Activated naive CD8-positive, alpha-beta T cell treated with anti-CD3 and anti-CD28 coated beads, Interleukin-2, amount 50 U/mL, for 16 hours (primary cell): ENCODE measurements around the gene TCF19.
"Not testable (repeated sequence)": the region's sequence is repeated elsewhere in the genome, so short reads cannot be mapped to it uniquely, and the experiment has no call there.

Source experiments
- DNase-seq: peaks from one replicate; pipeline ENCODE4 v3.0.0-alpha.2; 2020; ENCODE audit warnings: low read depth, low spot score

Gene TCF19

DNA sequence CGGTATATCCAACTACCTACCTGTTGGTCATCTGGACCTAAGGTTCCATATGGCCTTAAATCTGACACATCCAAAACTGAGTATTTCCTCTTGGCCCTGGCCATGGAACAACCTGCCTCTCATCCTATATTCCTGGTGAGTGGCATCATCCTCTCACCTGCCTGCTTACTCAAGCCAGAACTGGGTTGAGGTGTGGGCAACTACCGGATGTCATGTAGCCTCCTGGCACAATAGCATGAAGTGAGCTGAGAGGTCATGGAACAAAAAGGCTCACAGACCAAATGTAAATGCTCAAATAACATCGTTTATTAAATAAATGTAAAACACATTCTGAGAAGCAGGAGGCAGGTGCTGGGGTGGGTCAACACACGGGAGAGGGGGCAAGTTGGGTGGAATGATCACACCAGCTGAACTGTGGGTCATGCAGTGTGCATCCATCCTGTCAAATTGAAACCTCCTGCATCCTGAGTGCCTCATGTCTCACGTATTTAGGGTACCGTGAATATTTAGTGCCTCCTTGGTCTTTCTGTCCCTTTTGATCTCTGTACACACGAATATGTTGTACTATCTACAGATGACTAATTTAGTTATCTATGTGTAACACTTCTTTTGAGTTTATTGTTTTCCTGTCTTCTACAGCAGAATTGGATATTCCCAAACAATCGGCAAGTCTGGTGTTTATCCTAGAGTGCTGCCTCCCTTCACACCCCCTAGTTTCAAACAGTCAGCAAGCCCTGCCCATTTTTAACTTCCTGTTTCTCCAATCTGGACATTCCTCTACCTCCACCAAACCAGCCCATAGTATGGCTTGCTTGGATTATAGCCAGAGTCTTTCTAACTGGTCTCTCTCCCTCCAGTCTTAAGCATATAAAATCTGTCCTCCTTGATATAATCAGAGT, 20.0 kb downstream of the TCF19 start:
- no peak for DNase-seq

DNA sequence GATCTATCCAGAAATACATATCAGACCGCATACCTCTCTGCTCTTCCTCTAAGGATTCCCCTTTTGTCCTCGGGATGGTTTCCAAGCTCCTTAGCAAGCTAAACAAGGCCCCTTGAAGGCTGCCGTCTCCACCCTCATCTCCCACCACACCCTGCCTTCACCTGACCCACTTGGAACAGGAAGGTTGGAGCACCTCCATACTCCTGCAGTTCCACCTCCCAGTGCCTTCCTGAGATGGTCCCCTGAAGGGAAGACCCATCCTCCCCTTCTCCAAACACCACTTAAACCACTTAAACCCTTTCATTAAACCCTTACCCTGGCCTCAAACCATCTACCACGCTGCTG, 20.6 kb downstream of the TCF19 start:
- DNase-seq = no peak

DNA sequence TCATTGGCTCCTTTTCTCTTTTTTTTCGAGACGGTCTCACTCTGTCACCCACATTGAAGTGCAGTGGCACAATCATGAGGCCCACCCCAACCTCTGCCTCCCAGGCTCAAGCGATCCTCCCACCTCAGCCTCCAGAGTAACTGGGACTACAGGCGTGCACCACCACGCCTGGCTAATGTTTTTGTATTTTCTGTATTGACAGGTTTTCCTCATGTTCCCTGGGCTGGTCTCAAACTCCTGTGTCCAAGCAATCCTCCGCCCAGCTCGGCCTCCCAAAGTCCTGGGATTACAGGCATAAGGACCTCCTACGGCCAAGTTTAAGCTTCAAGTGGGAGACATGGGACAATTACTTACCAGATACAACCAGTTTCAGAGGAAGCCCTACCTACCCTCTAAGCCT, 21.5 kb downstream of the TCF19 start:
- DNase-seq = no peak

DNA sequence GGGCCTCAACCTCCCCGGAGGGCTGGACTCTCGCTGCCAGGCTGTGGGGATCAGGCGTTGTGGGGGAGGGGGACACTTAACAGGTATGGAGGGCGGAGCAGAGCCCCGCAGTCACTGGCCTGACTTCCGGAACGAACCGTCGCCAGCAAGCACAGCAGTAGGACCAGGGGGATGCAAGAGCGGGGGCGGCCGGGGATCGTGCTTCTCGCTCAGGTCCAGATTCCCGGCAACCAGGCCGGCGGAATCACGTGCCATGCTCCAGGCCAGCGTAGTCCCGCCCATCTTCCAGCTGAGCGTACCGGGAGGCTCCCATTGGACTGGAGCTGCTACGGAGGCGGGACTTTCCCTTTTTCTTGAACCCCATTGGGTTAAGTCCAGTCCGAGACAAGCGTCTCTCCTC, 22.1 kb downstream of the TCF19 start:
- DNase-seq = peak; percentile 54

DNA sequence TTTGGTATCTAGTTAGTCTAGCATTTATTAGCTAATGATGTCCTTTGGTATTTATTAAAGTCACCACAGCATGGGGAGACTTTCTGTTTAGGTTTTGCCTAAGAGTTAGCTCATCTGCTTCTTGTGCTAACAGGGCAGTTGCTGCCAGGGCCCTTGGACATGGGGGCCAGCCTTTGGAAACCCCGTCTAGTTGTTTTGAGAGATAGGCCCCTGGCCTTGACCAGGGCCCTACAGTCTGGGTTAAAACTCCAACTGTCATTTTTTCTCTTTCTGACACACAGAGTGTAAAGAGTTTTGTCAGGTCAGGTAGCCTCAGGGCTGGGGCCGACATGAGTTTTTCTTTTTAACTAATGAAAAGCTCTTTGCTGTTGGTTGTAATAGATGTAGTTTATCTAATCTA, 24.9 kb downstream of the TCF19 start:
- DNase-seq = not testable (repeated sequence)

DNA sequence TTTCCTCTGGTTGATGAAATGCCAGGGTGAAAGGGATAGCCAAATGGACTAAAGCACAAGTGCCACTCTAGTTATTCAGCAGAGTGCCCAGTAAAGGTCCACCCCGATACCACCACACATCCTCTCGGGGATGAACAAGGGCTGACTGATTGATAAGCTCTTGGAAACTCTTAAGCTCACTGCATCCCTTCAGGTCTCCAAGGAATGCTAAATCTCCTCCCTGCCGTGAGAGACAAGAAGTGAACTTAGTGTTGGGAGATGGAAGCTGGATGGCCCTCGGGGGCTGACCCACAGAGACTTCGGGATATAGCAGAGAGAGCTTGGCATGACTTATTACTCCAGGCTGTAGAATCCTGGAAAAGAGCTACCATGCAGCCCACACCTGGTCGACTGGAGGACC, 25.5 kb downstream of the TCF19 start:
- not testable (repeated sequence) for DNase-seq

DNA sequence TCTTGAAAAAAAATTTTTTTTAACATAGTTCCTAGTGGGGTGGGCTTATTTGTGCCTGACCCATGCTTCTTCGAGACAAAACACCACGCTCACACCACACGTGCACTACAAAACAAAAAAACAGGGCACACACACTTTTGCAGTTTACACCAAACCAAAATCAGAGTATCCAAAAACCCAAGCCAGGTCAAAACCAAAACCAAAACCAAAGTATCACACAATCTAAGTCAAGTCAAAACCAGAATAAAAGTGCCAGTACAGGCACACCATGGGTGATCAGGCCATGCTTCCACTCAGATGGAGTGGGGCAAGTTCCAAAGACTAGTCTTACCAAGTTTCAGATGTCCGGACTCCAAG, 27.3 kb downstream of the TCF19 start:
- not testable (repeated sequence) for DNase-seq

DNA sequence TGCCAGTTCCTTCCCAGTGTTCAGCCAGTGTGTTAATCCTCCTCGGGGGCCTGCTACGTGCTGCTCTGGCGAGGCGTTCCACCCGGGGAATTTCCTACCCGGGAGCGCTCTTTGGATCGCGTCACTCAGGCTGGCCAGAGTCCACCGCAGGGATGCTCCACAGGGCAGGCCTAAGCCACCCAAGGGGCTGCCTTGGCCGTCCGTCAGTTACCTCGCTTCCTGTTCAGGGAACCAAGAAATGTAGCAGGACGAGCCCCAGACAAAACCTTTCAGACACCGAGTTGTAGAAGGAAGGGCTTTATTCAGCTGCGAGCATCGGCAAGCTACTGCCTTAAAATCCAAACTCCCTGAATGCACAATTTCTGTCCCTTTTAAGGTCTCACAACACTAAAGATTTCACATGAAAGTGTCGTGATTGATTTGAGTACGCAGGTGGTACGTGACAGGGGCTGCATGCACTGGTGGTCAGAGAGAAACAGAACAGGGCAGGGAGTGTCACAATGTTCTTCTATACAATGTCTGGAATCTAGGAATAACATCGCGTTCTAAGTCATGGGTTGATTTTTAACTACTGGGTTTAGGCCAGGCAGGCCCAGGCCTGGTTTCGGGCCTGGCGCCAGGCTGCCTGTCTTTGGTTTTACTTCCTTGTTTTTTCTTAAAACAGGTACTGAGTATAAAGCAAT, 27.8 kb downstream of the TCF19 start:
- no peak for DNase-seq

DNA sequence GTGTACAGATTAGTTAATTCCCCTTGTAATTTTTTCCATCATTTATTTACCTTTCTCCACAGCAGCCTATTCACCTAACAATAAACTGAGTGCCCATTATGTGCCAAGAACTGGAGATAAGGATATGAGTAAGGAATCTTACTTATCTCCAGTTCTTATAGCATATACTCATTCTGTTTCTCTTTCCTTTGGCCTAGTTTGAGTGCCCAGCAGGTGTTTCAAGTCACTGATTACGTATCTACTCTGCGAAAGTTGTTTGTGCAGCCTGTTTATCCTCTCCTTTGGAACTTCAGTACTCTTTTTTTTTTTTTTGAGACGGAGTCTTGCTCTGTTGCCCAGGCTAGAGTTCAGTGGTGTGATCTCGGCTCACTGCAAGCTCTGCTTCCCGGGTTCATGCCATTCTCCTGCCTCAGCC, 29.4 kb downstream of the TCF19 start:
- DNase-seq = no peak

DNA sequence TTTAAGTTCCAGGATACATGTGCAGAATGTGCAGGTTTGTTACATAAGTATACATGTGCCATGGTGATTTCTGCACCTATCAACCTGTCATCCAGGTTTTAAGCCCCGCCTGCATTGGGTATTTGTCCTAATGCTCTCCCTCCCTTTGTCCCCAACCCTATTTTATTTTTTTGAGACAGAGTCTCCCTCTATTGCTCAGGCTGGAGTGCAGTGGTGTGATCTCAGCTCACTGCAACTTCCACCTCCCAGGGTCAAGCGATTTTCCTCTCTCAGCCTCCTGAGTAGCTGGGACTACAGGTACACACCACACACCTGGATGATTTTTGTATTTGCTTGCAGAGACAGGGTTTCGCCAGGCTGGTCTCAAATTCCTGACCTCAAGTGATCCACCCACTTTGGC, 30.8 kb downstream of the TCF19 start:
- DNase-seq = not testable (repeated sequence)

DNA sequence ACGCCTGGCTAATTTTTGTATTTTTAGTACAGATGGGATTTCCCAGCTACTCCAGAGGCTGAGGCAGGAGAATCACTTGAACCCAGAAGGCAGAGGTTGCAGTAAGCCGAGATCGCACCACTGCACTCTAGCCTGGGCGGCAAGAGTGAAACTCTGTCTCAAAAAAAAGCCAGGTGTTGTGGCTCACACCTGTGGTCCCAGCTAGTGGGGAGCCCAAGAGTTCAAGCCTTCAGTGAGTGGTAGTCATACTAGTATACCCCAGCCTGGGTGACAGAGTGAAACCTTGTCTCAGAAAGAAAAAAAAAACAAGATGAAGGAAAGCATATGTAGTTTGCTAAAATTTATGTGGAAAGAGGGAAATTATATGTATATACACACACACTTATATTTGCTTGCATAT, 32.1 kb downstream of the TCF19 start:
- no peak for DNase-seq

DNA sequence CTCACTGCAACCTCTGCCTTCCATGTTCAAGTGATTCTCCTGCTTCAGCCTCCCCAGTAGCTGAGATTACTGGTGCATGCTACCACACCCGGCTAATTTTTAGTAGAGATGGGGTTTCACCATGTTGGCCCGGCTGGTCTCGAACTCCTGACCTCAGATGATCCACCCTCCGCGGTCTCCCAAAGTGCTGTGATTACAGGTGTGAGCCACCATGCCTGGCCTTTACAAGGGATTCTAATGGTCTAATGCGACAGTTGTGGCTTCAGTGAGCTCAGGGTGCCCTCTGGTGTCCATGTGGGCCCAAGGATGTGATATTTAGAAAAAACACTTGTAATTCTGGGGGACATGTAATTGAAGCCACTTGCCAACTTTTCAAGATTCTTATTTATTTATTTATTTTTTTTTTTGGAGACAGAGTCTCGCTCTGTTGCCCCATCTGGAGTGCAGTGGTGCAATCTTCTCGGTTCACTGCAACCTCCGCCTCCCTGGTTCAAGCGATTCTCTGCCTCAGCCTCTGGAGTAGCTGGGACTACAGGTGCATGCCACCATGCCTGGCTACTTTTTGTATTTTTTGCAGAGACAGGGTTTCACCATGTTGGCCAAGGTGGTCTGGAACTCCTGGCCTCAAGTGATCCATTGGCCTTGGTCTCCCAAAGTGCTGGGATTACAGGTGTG, 34.2 kb downstream of the TCF19 start:
- DNase-seq = peak; percentile 28

DNA sequence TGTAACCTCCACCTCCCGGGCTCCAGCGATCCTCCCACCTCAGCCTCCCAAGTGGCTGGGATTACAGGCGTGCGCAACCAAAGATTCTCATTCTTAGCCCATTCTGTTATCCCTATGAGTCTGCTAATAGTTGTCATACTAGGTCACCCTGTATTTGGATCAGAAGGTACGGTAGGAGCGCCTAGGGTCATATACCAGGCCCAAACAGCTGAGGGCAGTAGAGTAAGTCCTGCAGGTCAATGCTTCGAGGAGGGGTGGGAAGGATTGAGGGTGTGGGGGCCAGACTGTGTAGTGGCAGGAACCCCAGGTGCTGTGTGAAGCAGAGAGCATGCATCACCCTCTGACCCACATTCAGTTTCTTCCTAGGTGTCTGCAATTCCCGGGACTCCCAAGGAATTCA, 34.8 kb downstream of the TCF19 start:
- no peak for DNase-seq

DNA sequence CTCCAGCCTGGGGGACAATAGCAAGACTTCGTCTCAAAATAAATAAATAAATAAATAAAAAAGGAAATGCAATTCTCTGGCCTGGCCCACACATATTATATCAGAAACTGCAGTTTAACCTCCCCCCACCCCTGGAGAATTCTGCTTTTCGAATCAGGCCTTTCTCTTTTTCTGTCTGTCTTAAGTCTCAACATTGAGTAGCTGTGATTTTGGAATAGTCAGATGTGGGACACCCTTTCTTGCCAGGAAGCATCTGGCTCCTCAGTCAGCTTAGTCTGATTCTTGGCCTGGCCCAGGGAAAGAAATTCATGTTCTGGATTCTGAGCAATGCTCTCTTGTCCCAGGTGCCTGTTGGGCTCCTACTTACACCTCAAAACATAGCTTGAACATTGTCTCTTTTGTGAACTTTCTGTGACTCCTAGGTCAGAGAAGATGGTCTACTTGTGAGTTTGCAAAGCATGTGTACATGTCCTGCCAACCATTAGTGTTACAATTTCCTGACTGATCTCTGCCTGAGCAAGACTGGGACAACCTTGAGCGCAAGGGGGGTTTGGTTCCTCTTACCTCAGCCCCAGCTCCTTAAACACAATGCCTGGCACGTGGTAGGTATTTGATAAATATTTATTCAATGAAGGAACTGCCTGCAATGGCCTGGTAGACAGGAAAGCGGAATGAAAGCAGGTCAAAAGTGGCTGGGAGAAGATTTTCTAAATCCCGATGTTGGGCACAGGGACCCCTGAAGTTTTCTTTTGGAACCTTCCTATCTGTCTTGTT, 35.9 kb downstream of the TCF19 start:
- DNase-seq = no peak

DNA sequence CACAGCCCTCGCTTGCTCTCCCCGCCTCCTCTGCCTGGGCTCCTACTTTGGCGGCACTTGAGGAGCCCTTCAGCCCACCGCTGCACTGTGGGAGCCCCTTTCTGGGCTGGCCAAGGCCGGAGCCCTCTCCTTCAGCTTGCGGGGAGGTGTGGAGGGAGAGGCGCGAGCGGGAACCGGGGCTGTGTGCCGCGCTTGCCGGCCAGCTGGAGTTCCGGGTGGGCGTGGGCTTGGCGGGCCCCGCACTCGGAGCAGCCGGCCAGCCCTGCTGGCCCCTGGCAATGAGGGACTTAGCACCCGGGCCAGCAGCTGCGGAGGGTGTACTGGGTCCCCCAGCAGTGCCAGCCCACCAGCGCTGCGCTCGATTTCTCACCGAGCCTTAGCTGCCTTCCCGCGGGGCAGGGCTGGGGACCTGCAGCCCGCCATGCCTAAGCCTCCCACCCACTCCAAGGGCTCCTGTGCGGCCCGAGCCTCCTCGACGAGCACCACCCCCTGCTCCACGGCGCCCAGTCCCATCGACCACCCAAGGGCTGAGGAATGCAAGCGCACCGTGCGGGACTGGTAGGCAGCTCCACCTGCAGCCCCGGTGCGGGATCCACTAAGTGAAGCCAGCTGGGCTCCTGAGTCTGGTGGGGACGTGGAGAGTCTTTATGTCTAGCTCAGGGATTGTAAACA, 37.1 kb downstream of the TCF19 start:
- DNase-seq = not testable (repeated sequence)

DNA sequence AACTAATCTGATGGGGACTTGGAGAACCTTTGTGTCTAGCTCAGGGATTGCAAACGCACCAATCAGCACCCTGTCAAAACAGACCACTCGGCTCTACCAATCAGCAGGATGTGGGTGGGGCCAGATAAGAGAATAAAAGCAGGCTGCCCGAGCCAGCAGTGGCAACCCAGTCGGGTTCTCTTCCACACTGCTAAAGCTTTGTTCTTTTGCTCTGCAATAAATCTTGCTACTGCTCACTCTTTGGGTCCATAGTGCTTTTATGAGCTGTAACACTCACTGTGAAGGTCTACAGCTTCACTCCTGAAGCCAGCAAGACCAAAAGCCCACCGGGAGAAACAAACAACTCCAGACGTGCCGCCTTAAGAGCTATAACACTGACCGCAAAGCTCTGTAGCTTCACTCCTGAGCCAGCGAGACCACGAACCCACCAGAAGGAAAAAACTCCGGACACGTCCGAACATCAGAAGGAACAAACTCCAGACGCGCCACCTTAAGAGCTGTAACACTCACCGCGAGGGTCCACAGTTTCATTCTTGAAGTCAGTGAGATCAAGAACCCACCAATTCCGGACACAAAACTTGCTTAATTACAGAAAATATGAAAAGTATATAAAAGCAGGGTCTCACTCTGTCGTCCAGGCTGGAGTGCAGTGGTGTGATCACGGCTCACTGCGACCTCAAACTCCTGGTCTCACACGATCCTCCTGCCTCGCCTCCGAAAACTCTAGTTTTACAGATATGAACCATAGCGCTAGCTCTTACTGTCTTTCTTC, 38.0 kb downstream of the TCF19 start:
- DNase-seq = not testable (repeated sequence)

DNA sequence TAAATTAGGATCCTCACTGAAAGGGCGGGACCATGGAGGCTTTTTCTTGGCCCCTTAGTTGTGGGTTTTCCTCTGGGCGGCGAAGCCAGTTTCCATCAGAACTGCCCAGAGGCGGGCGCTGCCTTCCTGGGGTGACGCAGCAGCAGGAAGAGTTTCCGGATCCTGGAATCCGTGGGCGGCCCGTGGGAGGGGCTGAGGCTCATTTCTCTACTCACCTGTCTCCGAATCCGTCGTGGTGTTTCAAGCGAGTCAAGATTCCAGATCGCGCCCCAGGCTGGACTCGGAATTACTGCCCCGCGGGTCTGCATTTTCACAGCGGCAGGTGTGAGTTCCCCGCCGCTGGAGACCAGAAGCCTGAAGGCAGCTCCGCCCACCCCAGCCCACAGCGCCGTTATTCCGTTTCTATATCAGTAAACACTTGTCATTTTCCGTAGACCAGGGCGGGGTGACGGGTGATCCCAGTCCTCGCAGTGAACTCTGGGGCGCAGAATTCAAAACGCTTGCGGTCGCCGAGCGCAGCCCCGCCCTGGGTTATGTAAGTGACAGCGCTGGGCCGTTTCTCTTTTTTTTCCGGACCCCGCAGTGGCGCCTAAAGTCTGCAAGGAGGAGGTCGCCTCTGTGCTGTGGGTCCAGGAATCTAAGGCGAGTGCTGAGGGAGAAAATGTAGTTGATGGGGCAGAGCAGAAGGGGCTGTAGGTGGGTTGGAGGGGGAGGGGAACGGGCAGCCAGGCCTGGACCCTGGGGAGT, 39.3 kb downstream of the TCF19 start:
- DNase-seq = peak; percentile 82

DNA sequence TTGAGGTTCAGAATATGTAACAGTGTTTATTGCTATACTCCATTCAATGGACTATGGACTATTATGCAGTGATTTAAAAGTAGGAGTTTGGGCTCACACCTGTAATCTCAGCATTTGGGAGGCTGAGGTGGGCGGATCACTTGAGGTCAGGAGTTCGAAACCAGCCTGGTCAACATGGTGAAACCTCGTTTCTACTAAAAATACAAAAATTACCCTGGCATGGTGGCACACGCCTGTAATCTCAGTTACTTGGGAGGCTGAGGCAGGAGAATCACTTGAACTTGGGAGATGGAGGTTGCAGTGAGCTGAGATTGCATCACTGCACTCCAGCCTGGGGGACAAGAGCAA, 40.7 kb downstream of the TCF19 start:
- not testable (repeated sequence) for DNase-seq

DNA sequence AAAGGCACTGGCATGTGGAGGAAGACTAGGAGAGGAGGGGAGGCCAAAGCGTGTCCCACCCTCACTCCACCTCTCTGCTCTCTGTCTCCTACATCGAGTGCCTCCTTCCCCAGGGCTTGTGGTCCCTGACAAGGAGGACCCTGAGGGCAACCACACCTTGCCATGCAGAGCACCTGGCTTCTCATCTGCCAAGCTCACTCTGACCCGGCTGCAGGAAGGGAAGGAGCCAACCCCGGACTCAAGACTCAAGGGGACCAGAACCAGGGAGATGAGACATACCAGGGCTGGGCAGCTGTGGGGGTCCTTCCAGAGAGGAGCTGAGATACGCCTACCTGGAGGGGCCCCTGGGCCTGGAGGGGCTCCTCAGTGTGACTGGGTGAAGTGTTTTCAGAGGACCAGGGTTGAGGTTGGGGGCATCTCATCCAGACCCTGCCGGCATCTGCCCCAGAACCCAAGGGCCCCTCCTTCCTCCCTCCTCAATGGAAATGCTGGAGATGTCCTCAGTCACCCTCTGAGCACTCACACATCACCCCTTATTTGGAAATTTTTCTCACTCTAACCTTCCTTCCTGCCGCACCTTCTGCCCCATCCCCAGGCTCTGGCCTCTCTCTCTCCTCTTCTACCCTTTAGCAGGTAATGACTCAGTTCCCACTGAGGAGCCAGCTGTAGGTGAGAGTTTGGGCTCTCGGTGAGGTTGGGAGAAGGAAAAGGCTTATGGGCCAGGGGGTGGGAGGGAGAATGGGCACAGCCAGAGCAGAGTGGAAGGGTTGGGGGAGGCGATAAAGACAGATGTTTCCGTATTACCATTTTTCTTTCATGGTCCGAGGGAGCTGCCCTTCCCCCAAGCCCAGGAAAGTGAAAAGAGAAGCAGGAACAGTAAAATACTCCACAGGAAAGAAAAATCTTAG, 44.1 kb downstream of the TCF19 start:
- DNase-seq = no peak
